Activated CD4-positive, alpha-beta T cell treated with anti-CD3 and anti-CD28 coated beads, Interleukin-2, amount 10 ng/mL, durations not matched to agents 24 days and 14 days (primary cell): Measurements from ENCODE around the gene GABBR2. TPM values are rescaled to one million over a fixed set of nuclear protein-coding genes. Genes with fewer than 3 reads are reported as not detected.

Experiments used
- DNase-seq: peaks from one replicate; pipeline ENCODE4 v3.0.0; 2022
- H3K27ac Mint-ChIP-seq: one replicate; pipeline ENCODE4 v1.8.0; 2022; ENCODE audit warnings: mild to moderate bottlenecking, mixed read lengths
- H3K27me3 Mint-ChIP-seq: one replicate; pipeline ENCODE4 v1.8.0; 2022; ENCODE audit warnings: mixed read lengths
- H3K36me3 Mint-ChIP-seq: one replicate; pipeline ENCODE4 v1.8.0; 2022; ENCODE audit warnings: low read depth, mild to moderate bottlenecking, mixed read lengths
- H3K4me1 Mint-ChIP-seq: one replicate; pipeline ENCODE4 v1.8.0; 2021; ENCODE audit warnings: mixed read lengths
- H3K4me3 Mint-ChIP-seq: one replicate; pipeline ENCODE4 v1.8.0; 2022; ENCODE audit warnings: mild to moderate bottlenecking, moderate library complexity, mixed read lengths
- H3K9me3 Mint-ChIP-seq: one replicate; pipeline ENCODE4 v1.8.0; 2021; ENCODE audit warnings: mixed read lengths
- intact Hi-C: fragments of 100-400 bp; cut with micrococcal nuclease; formaldehyde crosslinking; loops from one replicate; pipeline ENCODE4 v1.15.1; 2023
- total RNA-seq: library from RNA; stranded (reverse); gene quantifications from 2 replicates; pipeline ENCODE4 v1.2.3, GENCODE V29; 2022

The GABBR2 gene
- total RNA-seq, 1 donor from 2014 or later, result not detected

DNA sequence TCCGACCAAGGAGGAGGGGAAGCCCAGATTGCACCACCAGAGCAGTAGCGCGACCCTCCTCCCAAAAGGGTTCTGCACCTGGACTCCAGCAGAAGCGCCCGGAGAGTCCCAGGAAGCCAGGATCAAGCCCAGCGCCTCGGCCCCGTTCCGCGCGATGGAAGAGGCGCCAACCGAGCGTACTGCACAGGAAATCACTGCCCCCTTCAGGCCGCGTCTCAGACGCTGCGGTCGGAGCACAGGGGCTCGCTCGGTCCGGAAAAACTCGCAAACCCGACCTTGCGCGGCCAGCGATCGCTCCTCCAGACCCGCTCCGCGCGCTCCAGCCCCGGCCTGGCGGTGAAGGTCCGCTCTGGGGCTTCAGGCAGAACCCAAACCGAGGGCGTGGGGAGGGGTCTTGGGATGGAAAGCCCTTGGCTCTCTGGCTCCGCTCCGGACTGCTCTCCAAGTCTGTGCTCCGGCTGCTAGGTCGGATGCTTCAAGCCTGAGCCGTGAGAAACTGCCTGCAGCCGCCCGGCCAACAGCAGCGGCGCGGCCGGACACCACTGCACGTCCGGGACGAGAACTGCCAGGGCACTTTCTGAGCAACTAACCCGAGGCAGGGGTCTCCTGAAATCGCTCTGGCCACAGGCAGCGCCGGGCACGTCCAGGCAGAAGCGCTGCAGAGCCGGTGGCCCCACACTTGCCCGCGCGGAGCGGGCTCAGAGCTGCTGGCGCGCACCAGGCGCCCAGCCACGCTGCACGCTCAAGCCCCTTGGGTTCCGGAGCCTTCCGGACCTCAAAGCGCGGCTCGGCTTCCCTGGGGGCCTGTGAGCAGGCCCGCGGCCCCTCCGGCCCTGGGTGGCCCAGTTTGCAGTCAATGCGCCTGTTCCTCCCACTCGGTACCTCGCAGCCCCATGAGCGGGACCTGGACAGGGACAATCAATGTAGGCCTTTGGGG is 1.3 kb downstream of the GABBR2 start:
- no peaks in the 10 kb centered on the region for H3K9me3 Mint-ChIP-seq
- H3K27me3 Mint-ChIP-seq, result peaks cover 66% of the 10 kb centered on the region
- DNase-seq, result peak; percentile 64
- intact Hi-C loops, result no loop called here
- no peaks in the 10 kb centered on the region for H3K36me3 Mint-ChIP-seq
- no peaks in the 10 kb centered on the region for H3K4me1 Mint-ChIP-seq
- no peak overlapping the region for H3K4me3 Mint-ChIP-seq
- H3K27ac Mint-ChIP-seq, result no peak overlapping the region

DNA sequence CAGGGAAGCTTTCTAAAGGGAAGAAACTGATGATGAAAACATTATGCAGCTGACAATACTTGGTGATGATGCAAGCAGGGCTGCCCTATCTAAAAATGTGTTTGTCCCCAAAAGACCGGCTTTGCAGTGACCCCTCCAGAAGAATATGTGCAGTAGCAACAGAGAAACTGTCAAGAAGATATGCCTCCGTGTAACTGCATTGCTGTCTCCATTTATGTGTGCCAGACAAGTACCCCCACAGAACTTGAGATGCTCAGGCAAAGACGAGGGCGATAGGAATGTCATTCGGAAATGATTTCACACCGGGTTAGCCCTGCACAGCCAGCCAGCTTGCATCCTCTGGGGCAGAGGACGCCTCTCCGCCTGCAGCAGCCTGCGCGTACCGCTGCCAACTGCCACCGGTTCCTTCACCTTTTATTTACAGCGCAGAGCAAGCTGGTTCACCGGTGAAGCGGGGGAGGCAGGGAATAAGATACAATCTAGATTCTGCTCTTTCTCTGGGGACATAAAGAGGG is 2.0 kb downstream of the GABBR2 start:
- DNase-seq, result no peak
- intact Hi-C loops, result no loop called here
- Mint-ChIP-seq H3K36me3 (no peaks in the 10 kb centered on the region), H3K4me3 (no peak overlapping the region), H3K27me3 (peaks cover 62% of the 10 kb centered on the region), H3K9me3 (no peaks in the 10 kb centered on the region), H3K4me1 (no peaks in the 10 kb centered on the region), H3K27ac (no peak overlapping the region)

DNA sequence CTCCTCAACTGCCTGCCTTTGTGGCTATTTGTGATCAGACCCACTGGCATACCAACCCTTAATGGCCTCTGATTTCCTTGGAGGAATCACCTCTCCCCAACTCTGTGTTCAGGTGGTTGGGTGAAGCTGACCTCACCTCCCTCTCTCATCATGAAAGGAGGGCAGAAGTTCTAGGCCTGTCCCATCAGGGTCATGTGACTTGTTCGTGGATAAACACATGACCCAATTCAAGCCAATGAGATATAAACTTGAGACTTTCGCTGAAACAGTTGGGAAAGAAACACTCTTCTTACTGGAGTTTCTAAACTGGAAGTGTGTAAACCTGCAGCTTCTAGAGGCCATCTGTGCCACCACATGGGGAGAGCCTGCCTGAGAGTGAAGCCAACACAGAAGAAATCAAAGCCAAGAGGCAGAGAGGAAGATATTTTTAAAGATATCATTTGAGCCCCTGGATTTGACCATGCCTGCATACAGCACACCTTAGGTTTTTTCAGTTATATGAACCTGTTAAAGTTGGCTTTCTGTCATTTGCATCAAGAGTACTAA is 5.8 kb downstream of the GABBR2 start:
- Mint-ChIP-seq H3K36me3 (no peaks in the 10 kb centered on the region), H3K4me3 (no peak overlapping the region), H3K27ac (no peak overlapping the region), H3K9me3 (no peaks in the 10 kb centered on the region), H3K27me3 (peaks cover 35% of the 10 kb centered on the region), H3K4me1 (no peaks in the 10 kb centered on the region)
- intact Hi-C loops, result no loop called here
- no peak for DNase-seq

DNA sequence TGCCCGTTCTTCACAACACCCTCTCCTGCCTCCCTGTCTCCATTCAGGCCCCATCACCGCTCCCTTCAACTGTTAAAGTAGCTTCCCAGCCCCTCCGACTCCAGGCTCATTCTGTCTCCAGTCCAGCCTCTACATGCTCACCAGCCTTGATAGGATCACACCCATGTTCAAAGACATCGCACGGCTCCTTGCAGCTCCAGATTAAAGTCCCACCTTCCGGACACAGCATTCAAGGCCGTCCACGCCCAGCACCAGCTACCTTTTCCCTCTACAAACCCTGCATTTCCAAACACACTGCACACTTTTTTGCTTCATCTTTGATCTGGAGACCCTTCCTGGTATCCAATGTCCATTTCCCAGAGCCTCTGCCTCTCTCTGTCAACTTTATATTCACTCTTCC is 6.4 kb downstream of the GABBR2 start:
- Mint-ChIP-seq H3K36me3 (no peaks in the 10 kb centered on the region), H3K27me3 (peaks cover 33% of the 10 kb centered on the region), H3K4me3 (no peak overlapping the region), H3K27ac (no peak overlapping the region), H3K9me3 (no peaks in the 10 kb centered on the region), H3K4me1 (no peaks in the 10 kb centered on the region)
- no peak for DNase-seq
- intact Hi-C loops, result no loop called here

DNA sequence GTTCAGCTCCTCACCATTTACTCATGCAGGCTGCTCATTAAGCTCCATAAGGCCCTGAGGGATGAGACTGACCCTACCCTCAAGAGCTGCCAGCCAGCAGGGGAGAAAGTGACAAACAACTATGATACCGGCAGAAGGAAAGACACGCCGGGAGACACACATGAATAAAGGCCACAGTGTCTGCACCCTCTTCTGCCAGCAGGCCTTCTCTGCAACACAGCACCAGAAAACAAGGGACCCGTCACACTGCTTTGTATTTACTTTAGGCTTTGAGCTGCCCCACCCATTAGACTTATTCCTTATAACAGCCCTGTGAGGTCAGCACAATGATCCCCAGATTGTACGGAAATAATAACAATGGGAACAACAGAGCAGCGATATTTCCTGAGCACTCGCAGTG is 7.2 kb downstream of the GABBR2 start:
- H3K4me1 Mint-ChIP-seq, result no peaks in the 10 kb centered on the region
- intact Hi-C loops, result no loop called here
- no peak overlapping the region for H3K27ac Mint-ChIP-seq
- no peaks in the 10 kb centered on the region for H3K36me3 Mint-ChIP-seq
- DNase-seq, result no peak
- no peaks in the 10 kb centered on the region for H3K9me3 Mint-ChIP-seq
- H3K27me3 Mint-ChIP-seq, result peaks cover 27% of the 10 kb centered on the region
- H3K4me3 Mint-ChIP-seq, result no peak overlapping the region

DNA sequence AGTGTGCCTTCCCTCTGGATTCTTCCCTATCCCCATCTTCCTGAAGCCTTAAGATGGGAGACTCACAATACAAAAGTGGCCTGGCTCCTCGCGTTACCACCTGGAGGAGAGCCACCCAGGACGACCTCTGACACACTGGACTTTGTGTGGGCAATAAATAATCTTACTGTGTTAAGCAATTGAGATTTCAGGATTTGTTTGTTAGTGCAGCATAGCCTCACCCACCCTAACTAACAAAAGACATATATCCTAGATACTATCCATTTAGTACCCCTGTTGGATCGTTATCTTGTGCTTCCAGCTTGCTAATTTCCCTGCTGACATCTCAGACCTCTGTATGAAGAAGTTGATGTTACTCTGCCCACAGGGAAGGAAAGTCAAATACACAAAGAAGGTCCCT is 7.9 kb downstream of the GABBR2 start:
- DNase-seq, result no peak
- intact Hi-C loops, result no loop called here
- no peaks in the 10 kb centered on the region for H3K9me3 Mint-ChIP-seq
- no peaks in the 10 kb centered on the region for H3K36me3 Mint-ChIP-seq
- peaks cover 21% of the 10 kb centered on the region for H3K27me3 Mint-ChIP-seq
- H3K4me3 Mint-ChIP-seq, result no peak overlapping the region
- H3K4me1 Mint-ChIP-seq, result no peaks in the 10 kb centered on the region
- no peak overlapping the region for H3K27ac Mint-ChIP-seq

DNA sequence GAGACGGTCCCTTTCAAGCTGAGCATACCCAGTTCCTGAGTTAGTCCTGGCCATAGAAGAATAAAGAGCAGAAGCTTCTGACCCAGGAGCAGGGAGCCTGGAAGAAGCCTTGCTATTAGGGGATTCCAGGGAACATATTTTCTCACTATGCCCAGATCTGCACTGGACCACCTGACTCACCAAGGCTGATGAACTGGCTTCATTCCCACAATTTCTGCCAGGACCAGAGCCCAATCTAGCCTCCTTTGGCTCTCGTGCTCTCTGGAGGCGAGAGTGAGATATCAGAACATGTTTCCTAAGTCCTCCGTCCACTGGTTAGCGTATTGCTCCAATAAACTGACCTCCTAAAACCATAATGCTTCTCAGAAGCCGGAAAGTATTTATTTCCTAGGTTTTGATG is 9.9 kb downstream of the GABBR2 start:
- intact Hi-C loops, result no loop called here
- no peak for DNase-seq
- H3K36me3 Mint-ChIP-seq, result no peaks in the 10 kb centered on the region
- H3K27me3 Mint-ChIP-seq, result peaks cover 6% of the 10 kb centered on the region
- no peak overlapping the region for H3K4me3 Mint-ChIP-seq
- H3K9me3 Mint-ChIP-seq, result no peaks in the 10 kb centered on the region
- H3K4me1 Mint-ChIP-seq, result no peaks in the 10 kb centered on the region
- H3K27ac Mint-ChIP-seq, result no peak overlapping the region

DNA sequence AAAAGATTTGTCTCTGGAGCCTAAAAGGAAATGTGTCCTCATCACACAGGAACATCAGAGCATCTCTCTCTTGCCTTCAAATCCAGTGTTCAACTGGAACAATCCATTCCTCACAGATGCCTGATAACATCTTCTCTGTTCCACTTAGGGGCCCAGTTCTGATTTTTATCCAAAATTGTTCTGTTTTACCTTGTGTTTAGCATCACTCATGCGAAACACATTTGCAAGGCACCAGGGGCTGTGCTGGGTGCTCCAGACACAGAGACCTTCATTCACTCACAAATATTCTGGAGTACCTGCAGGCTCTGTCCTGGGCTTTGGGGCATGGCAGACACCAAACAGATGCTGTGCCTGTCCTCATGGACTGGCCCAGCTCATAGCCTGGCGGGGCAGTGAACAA is 13.8 kb downstream of the GABBR2 start:
- H3K36me3 Mint-ChIP-seq, result no peaks in the 10 kb centered on the region
- H3K27me3 Mint-ChIP-seq, result peaks cover 2% of the 10 kb centered on the region
- intact Hi-C loops, result no loop called here
- H3K27ac Mint-ChIP-seq, result no peak overlapping the region
- H3K4me3 Mint-ChIP-seq, result no peak overlapping the region
- no peaks in the 10 kb centered on the region for H3K4me1 Mint-ChIP-seq
- H3K9me3 Mint-ChIP-seq, result no peaks in the 10 kb centered on the region
- no peak for DNase-seq

GRCh38 chr9:98692392-98692791 is 16.3 kb downstream of the GABBR2 start:
- Mint-ChIP-seq H3K9me3 (no peaks in the 10 kb centered on the region), H3K27ac (no peak overlapping the region), H3K27me3 (peaks cover 3% of the 10 kb centered on the region), H3K4me3 (no peak overlapping the region), H3K36me3 (no peaks in the 10 kb centered on the region), H3K4me1 (no peaks in the 10 kb centered on the region)
- intact Hi-C loops, result no loop called here
- DNase-seq, result no peak

GRCh38 chr9:98691890-98692289 is 16.8 kb downstream of the GABBR2 start:
- intact Hi-C loops, result no loop called here
- H3K27me3 Mint-ChIP-seq, result peaks cover 3% of the 10 kb centered on the region

GRCh38 chr9:98690686-98691085 is 18.0 kb downstream of the GABBR2 start:
- Mint-ChIP-seq H3K27ac (no peak overlapping the region), H3K4me1 (peaks cover 2% of the 10 kb centered on the region), H3K4me3 (no peak overlapping the region), H3K36me3 (no peaks in the 10 kb centered on the region), H3K27me3 (peaks cover 3% of the 10 kb centered on the region), H3K9me3 (no peaks in the 10 kb centered on the region)
- intact Hi-C loops, result no loop called here
- DNase-seq, result no peak

More at GRCh38 chr9:98691890-98692289, 16.8 kb downstream of the GABBR2 start:
- Mint-ChIP-seq H3K36me3 (no peaks in the 10 kb centered on the region), H3K9me3 (no peaks in the 10 kb centered on the region), H3K4me3 (no peak overlapping the region), H3K27ac (no peak overlapping the region), H3K4me1 (peaks cover under 1% of the 10 kb centered on the region)
- DNase-seq, result no peak

DNA sequence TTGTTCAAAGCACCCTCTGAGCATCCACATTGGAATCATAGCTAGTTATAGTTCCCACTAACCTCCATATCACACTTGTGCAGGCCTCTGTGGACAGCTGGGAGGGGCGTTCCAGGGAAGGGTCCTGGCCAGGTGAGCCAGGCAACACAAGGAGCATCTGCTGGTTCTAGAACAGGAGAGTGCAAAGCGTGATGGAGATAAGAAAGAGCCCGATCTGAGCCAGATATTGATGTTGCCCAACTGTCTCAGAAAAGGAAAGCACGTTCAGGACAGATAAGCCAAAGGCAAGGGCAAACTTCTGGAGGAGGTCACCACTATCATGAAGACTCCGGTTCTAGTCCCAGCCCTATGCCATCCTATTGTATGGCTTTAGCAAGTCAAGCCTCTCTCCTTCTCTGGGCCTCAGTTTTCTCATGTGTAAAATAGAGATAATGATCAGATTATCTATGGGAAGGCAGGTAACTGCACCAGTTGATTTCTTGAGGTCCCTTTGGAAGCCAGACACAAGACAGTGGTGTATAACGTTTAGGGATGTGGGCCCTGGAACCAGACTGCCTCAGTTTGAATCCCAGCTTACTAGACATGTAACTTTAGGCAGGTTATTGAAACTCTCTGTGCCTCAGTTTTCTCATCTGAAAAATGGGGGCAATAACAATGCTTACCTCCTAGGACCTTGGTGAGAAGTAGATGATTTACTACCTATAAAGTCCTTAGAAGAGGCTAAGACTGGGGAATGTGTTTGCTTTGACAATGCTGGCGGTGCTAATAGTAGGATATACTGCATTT is 19.8 kb downstream of the GABBR2 start:
- Mint-ChIP-seq H3K36me3 (no peaks in the 10 kb centered on the region), H3K27ac (no peak overlapping the region), H3K4me3 (no peak overlapping the region), H3K9me3 (no peaks in the 10 kb centered on the region), H3K4me1 (peaks cover 2% of the 10 kb centered on the region), H3K27me3 (peaks cover 3% of the 10 kb centered on the region)
- intact Hi-C loops, result no loop called here
- DNase-seq, result no peak

DNA sequence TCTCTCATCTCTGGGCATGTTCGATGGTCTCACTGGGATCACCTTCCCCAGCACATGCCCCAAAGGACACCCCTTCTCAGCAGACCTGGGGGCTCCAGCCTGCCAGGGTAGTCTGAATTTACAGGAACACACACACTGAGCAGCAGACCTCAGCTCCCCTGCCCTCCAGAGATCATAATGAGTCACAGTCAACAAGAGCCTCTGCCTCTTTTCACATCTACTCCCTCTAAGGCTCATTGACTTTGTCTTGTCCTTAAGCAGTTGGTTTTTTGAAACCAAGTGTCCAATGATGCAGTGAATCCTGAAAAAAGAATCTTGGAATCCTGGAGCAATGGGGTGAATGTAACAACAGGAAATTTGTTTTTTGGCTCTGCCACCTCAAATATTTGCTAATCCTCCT is 20.8 kb downstream of the GABBR2 start:
- Mint-ChIP-seq H3K27ac (no peak overlapping the region), H3K36me3 (no peaks in the 10 kb centered on the region), H3K4me1 (peaks cover 2% of the 10 kb centered on the region), H3K9me3 (no peaks in the 10 kb centered on the region), H3K27me3 (peaks cover 3% of the 10 kb centered on the region), H3K4me3 (no peak overlapping the region)
- intact Hi-C loops, result no loop called here
- no peak for DNase-seq
